Tibial nerve (tissue), 4 donors: Measurements from ENCODE around the gene RNF212. TPM values are rescaled to one million over a fixed set of nuclear protein-coding genes. Genes with fewer than 3 reads are reported as not detected.

Experiments
- DNase-seq, 2 donors: peaks; one replicate each; pipeline ENCODE4 v3.0.0-alpha.2; 2019; ENCODE audit warnings: low spot score in 2 of 2
- H3K27ac ChIP-seq, 4 donors: fragments of 200-600 bp; sonication (generic) in 3 of 4; one replicate each; pipeline ENCODE4 v1.5.1; 2017 to 2019; ENCODE audit warnings: mild to moderate bottlenecking in 1 of 4
- H3K27me3 ChIP-seq, 2 donors: fragments of 200-600 bp; sonication (generic) in 1 of 2; one replicate each; pipeline versions ENCODE4 v1.5.1 to v1.6.0; 2017 to 2019
- H3K36me3 ChIP-seq, 3 donors: fragments of 200-600 bp; sonication (generic); one replicate each; pipeline ENCODE4 v1.5.1; 2018 to 2019
- H3K4me1 ChIP-seq, 4 donors: fragments of 200-600 bp; sonication (generic) in 3 of 4; one replicate each; pipeline ENCODE4 v1.5.1; 2017 to 2019
- H3K4me3 ChIP-seq, 4 donors: fragments of 200-600 bp; sonication (generic) in 3 of 4; one replicate each; pipeline ENCODE4 v1.5.1; 2017 to 2019; ENCODE audit warnings: mild to moderate bottlenecking in 1 of 4, moderate library complexity in 1 of 4
- H3K9me3 ChIP-seq, 4 donors: fragments of 200-600 bp; sonication (generic) in 3 of 4; one replicate each; pipeline ENCODE4 v1.5.1; 2017 to 2019
- EP300 ChIP-seq, 2 donors: sonication (generic); formaldehyde crosslinking; IDR thresholded peaks; one replicate each; pipeline ENCODE4 v1.6.1; 2017; ENCODE audit warnings: antibody characterized with exemption in 2 of 2, mild to moderate bottlenecking in 1 of 2
- POLR2A ChIP-seq, 2 donors: fragments of 450-650 bp; IDR thresholded peaks; one replicate each; pipeline ENCODE4 v1.6.1; 2017; ENCODE audit warnings: antibody characterized with exemption in 2 of 2, mild to moderate bottlenecking in 2 of 2, moderate library complexity in 2 of 2
- WGBS, 2 donors: methylation state at CpG; one replicate each; pipeline ENCODE4 v1.1.5; 2018; 5-methylcytosine and 5-hydroxymethylcytosine counted together
- small RNA-seq: library from RNA; depleted of rRNA; stranded (forward); fragments of <200 nt; gene quantifications from one replicate; pipeline ENCODE3, GENCODE V24; 2016
- total RNA-seq, 4 donors: library from RNA; depleted of rRNA; stranded (reverse); fragments of >200 nt; gene quantifications; one replicate each; pipeline ENCODE4 v1.1.0, GENCODE V29; 2016
- TF ChIP-seq, protein P1 (sequence below), 5 experiments: fragments of 200-600 bp in 3 of 5; fragments of 450-650 bp in 2 of 5; sonication (generic) in 3 of 5; IDR thresholded peaks; one replicate each; pipeline ENCODE4 v1.5.1; 2016 to 2019; ENCODE audit warnings: antibody characterized with exemption in 5 of 5, mild to moderate bottlenecking in 3 of 5, moderate library complexity in 2 of 5

Gene RNF212
- total RNA-seq, 4 donors from 2014 or later: 2.5 to 24.7 (median 9.8) TPM

DNA sequence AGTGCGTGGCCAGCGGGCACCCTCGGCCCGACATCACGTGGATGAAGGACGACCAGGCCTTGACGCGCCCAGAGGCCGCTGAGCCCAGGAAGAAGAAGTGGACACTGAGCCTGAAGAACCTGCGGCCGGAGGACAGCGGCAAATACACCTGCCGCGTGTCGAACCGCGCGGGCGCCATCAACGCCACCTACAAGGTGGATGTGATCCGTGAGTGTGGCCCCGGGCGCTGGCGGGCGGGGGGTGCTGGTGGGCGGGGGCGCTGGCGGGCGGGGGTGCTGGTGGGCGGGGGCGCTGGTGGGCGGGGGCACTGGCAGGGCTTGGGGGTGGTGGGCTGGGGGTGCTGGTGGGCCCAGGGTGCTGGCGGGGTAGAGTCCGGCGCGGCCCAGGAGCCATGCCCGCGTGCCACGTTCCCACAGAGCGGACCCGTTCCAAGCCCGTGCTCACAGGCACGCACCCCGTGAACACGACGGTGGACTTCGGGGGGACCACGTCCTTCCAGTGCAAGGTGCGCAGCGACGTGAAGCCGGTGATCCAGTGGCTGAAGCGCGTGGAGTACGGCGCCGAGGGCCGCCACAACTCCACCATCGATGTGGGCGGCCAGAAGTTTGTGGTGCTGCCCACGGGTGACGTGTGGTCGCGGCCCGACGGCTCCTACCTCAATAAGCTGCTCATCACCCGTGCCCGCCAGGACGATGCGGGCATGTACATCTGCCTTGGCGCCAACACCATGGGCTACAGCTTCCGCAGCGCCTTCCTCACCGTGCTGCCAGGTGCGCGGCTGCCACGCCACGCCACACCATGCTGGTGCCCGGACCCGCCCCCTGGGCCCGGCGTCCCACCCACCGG, 89.2 kb downstream of the RNF212 start:
- Histone ChIP-seq H3K27ac (no peak overlapping the region), H3K9me3 (no peaks in the 10 kb centered on the region), H3K4me1 (peaks cover 0 to 13% (median 0%) of the 10 kb centered on the region in 4 donors), H3K27me3 (no peaks in the 10 kb centered on the region), H3K4me3 (no peak overlapping the region), H3K36me3 (peaks cover 0 to 44% (median 0%) of the 10 kb centered on the region in 3 donors)
- TF ChIP-seq EP300 (IDR thresholded peaks at IDR 0.05) (no peak), POLR2A (IDR thresholded peaks at IDR 0.05) (no peak)
- TF ChIP-seq, protein P1, sequence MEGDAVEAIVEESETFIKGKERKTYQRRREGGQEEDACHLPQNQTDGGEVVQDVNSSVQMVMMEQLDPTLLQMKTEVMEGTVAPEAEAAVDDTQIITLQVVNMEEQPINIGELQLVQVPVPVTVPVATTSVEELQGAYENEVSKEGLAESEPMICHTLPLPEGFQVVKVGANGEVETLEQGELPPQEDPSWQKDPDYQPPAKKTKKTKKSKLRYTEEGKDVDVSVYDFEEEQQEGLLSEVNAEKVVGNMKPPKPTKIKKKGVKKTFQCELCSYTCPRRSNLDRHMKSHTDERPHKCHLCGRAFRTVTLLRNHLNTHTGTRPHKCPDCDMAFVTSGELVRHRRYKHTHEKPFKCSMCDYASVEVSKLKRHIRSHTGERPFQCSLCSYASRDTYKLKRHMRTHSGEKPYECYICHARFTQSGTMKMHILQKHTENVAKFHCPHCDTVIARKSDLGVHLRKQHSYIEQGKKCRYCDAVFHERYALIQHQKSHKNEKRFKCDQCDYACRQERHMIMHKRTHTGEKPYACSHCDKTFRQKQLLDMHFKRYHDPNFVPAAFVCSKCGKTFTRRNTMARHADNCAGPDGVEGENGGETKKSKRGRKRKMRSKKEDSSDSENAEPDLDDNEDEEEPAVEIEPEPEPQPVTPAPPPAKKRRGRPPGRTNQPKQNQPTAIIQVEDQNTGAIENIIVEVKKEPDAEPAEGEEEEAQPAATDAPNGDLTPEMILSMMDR (IDR thresholded peaks at IDR 0.05): no peak
- 95 to 96% methylated on average over 56 to 70 of the region's 83 CpGs for WGBS, 2 donors
- no peak for DNase-seq

DNA sequence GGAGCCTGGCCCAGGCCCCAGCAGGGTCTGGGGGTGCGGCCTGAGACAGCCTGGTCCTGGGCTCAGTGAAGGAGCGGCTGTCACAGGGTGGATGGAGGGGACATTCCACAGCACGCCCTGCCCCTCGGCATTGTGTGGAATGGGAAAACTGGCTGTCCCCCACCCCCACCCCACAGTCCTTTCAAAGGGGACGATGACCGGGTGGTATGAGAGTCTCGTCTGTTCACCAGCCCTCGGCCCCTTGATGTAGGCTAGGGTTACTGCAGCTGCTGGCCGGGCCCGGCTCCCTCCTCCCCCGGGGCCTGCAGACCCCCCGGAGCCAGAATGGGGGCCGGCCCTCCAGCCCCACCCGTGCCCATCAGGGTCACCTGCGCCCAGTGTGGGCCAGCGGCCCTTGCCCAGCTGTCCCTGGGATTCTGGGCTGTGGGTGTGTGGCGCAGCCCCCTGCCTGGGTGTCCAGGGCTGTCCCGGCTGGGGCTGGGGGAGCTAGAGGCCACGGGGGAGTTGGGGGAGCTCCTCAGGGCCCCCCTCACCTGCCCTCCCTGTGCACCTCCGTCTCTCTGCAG, 90.2 kb downstream of the RNF212 start:
- peaks cover 0 to 44% (median 0%) of the 10 kb centered on the region in 3 donors for H3K36me3 ChIP-seq
- no peak overlapping the region for H3K4me3 ChIP-seq
- no peak overlapping the region for H3K27ac ChIP-seq
- TF ChIP-seq POLR2A (IDR thresholded peaks at IDR 0.05) (no peak), EP300 (IDR thresholded peaks at IDR 0.05) (no peak)
- TF ChIP-seq, protein P1 (IDR thresholded peaks at IDR 0.05): no peak
- H3K27me3 ChIP-seq: no peaks in the 10 kb centered on the region
- 87 to 90% methylated on average over 8 to 16 of the region's 20 CpGs for WGBS, 2 donors
- DNase-seq: no peak
- peaks cover 0 to 20% (median 0%) of the 10 kb centered on the region in 4 donors for H3K4me1 ChIP-seq
- H3K9me3 ChIP-seq: no peaks in the 10 kb centered on the region

DNA sequence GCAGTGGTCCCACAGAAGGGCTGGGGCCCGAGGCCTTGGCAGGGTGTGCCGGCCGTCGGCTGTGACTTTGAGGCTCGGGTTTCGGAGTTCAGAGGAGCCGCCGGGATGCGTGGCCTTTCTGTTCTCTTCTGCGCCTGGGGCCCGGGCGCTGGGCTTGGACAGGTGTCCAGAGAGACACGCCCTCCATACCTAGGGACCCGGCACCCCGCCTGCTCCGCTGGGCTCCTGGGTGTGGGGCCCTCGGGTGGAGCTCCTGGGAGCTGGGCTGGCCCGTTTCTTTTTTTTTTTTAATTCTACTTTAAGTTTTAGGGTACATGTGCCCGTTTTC, 90.7 kb downstream of the RNF212 start:
- no peak overlapping the region for H3K27ac ChIP-seq
- WGBS, 2 donors: 90 to 97% methylated on average over 11 to 18 of the region's 19 CpGs
- no peaks in the 10 kb centered on the region for H3K27me3 ChIP-seq
- H3K4me3 ChIP-seq: no peak overlapping the region
- TF ChIP-seq, protein P1 (IDR thresholded peaks at IDR 0.05): no peak
- TF ChIP-seq EP300 (IDR thresholded peaks at IDR 0.05) (no peak), POLR2A (IDR thresholded peaks at IDR 0.05) (no peak)
- peaks cover 0 to 24% (median 0%) of the 10 kb centered on the region in 4 donors for H3K4me1 ChIP-seq
- DNase-seq: no peak
- no peaks in the 10 kb centered on the region for H3K9me3 ChIP-seq
- H3K36me3 ChIP-seq: peaks cover 0 to 44% (median 0%) of the 10 kb centered on the region in 3 donors

DNA sequence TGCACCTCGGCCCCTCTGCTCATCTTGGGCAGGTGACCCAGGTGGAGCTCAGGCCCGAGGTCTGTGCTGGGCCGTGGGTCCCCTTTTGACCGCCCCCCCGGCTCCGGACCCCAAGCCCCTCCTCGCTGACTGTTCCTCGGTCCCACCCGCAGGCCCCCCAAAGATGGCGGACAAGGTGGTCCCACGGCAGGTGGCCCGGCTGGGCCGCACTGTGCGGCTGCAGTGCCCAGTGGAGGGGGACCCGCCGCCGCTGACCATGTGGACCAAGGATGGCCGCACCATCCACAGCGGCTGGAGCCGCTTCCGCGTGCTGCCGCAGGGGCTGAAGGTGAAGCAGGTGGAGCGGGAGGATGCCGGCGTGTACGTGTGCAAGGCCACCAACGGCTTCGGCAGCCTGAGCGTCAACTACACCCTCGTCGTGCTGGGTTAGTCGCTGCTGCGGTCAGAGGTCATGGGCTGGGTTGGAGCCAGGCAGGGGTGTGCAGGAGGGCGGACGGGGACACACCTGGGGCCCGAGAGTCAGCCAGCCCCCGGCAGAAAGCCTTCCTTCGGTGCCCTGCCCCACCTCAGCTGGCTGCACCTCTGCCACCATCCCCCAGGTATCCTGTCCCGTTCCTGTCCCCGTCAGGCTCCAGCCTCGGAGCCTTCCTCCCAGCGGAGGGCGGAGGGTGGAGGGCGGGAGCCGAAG, 91.2 kb downstream of the RNF212 start:
- WGBS, 2 donors: 95% methylated on average over 35 to 37 of the region's 46 CpGs
- no peak for DNase-seq
- H3K36me3 ChIP-seq: peaks cover 0 to 44% (median 0%) of the 10 kb centered on the region in 3 donors
- H3K4me3 ChIP-seq: no peak overlapping the region
- no peak overlapping the region for H3K27ac ChIP-seq
- TF ChIP-seq, protein P1 (IDR thresholded peaks at IDR 0.05): no peak
- TF ChIP-seq POLR2A (IDR thresholded peaks at IDR 0.05): no peak
- no peak for TF ChIP-seq EP300 (IDR thresholded peaks at IDR 0.05)
- peaks cover 0 to 26% (median 0%) of the 10 kb centered on the region in 4 donors for H3K4me1 ChIP-seq
- no peaks in the 10 kb centered on the region for H3K27me3 ChIP-seq
- H3K9me3 ChIP-seq: no peaks in the 10 kb centered on the region

Small RNA genes lying within 50 kb of the gene (small RNA-seq; reads per million reads assigned to genes)
- gene RF00554: not detected

Other genes with a start within 250 kb of the RNF212 start
- gene GAK, start 181.2 kb downstream of the RNF212 start, total RNA-seq: 100 to 1,000 TPM in 3 of 4 donors, 10 to 100 TPM in 1; 92.3 to 177 (median 127) TPM
- gene TMEM175, start 181.1 kb downstream of the RNF212 start, total RNA-seq: 10 to 100 TPM; 33.3 to 61.2 (median 39.0) TPM
- gene DGKQ, start 140.0 kb downstream of the RNF212 start, total RNA-seq: 10 to 100 TPM in 3 of 4 donors, 1 to 10 TPM in 1; 9.0 to 23.4 (median 13.6) TPM
- gene IDUA, start 126.5 kb downstream of the RNF212 start, total RNA-seq: 10 to 100 TPM; 23.9 to 79.4 (median 52.9) TPM
- gene SLC26A1, start 120.2 kb downstream of the RNF212 start, total RNA-seq: under 1 TPM in 3 of 4 donors, not detected in 1; 0.20 to 0.30 (median 0.21) TPM
- 10 to 100 TPM; 18.1 to 39.6 (median 26.4) TPM for gene FGFRL1, start 101.9 kb downstream of the RNF212 start, total RNA-seq
- gene SPON2, start 59.0 kb upstream of the RNF212 start, total RNA-seq: 10 to 100 TPM; 39.3 to 91.0 (median 45.5) TPM
- gene CTBP1, start 135.6 kb upstream of the RNF212 start, total RNA-seq: 100 to 1,000 TPM; 134 to 255 (median 193) TPM
- gene MAEA, start 176.3 kb upstream of the RNF212 start, total RNA-seq: 100 to 1,000 TPM in 1 of 4 donors, 10 to 100 TPM in 3; 66.2 to 140 (median 83.2) TPM
- 10 to 100 TPM; 29.8 to 72.0 (median 30.4) TPM for gene UVSSA, start 233.6 kb upstream of the RNF212 start, total RNA-seq